Neural cell (in vitro differentiated cells): Measurements from ENCODE around the gene ATMIN.

Experiments used
- CTCF ChIP-seq: fragments of 450-650 bp; IDR thresholded peaks from 2 replicates; pipeline ENCODE4 v1.5.1; 2014; ENCODE audit warnings: antibody characterized with exemption, mild to moderate bottlenecking, moderate library complexity; ENCODE audit not compliant: poor library complexity, severe bottlenecking
- EP300 ChIP-seq: fragments of 450-650 bp; conservative IDR thresholded peaks from 2 replicates; pipeline ENCODE4 v1.6.1; 2014; ENCODE audit warnings: antibody characterized with exemption, mild to moderate bottlenecking, moderate library complexity; ENCODE audit not compliant: poor library complexity, severe bottlenecking
- EZH2 ChIP-seq: fragments of 200-600, 300-800 bp; shearing (Covaris generic), sonication (generic); IDR thresholded peaks from 2 replicates; pipeline ENCODE4 v1.6.1; 2014; ENCODE audit warnings: antibody characterized with exemption, low read length, borderline replicate concordance, mild to moderate bottlenecking; ENCODE audit not compliant: insufficient read depth, poor library complexity, severe bottlenecking
- POLR2AphosphoS5 ChIP-seq: IDR thresholded peaks from 2 replicates; pipeline ENCODE4 v1.6.1; 2012
- REST ChIP-seq: IDR thresholded peaks from 2 replicates; pipeline ENCODE4 v1.6.1; 2012; ENCODE audit warnings: borderline replicate concordance
- SMC3 ChIP-seq: fragments of 450-650 bp; conservative IDR thresholded peaks from 2 replicates; pipeline ENCODE4 v1.6.1; 2014; ENCODE audit warnings: antibody characterized with exemption, mild to moderate bottlenecking, moderate library complexity; ENCODE audit not compliant: poor library complexity
- TAF1 ChIP-seq: IDR thresholded peaks from 2 replicates; pipeline ENCODE4 v1.6.1; 2012; ENCODE audit warnings: low read depth

DNA sequence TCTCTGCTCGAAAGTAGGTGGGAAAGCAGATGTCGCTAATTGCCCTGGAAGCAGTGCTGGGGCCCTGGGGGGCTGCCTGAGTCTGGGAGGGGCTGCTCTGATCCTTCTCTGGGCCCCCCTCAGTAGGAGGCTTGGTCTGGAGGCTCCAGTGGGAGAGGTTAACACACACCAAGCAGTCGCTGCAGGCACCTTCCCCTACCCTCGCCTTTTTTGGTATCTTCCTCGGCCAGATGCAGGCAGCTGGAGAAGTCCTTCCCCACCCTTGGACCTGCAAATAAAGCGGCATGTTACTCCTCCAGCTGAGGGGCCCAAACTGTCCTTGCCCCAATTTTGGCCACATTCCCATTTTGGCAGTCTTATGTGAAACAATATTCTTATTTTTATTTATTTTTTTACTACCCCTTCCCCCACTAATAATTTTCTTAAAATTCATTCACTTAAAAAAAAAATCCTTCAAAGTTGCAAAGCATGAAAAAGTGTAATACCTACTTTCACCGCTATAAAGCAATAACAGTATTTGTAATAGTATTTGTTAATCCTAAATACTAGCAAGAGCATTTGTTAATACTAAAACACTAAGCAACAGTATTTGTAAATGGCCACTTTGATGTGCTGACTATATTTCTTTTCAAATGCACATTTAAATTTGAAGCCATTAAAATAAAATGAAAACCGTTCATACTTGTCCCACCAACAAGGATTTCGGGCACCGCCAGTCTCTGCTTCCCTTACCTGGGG, 26.4 kb downstream of the ATMIN start:
- no peak for TF ChIP-seq EZH2
- TF ChIP-seq CTCF, result no peak
- no peak for TF ChIP-seq TAF1
- TF ChIP-seq POLR2AphosphoS5, result no peak
- no peak for TF ChIP-seq SMC3
- no peak for TF ChIP-seq REST
- no peak for TF ChIP-seq EP300
